MCF 10A (cell line): Measurements from ENCODE around the gene GNAI3. TPM values are rescaled to one million over a fixed set of nuclear protein-coding genes. Genes with fewer than 3 reads are reported as not detected.

ENCODE experiments used
- BruUV-seq: library from RNA; stranded (reverse); fragments of 400-500 nt; replicated peaks from 2 replicates; lab custom pipeline; 2021; lab: Mats Ljungman, UMichigan
- CTCF ChIA-PET: fragments of 300-600 bp; sonication (Branson Sonifier 250); formaldehyde crosslinking; extraction: SDS; loops from one replicate; lab custom pipeline; 2021; ENCODE audit warnings: antibody characterized with exemption, inconsistent platforms; lab: Yijun Ruan, JAX
- POLR2A ChIA-PET: fragments of 300-600, 350-650 bp; sonication (Branson Sonifier 250); formaldehyde crosslinking; extraction: SDS; loops from one replicate; lab custom pipeline; 2020; ENCODE audit warnings: antibody characterized with exemption, inconsistent platforms; lab: Yijun Ruan, JAX
- DNase-seq: peaks from one replicate; pipeline ENCODE4 v3.0.0-alpha.2; 2018; ENCODE audit not compliant: unreplicated experiment
- H3K27ac Mint-ChIP-seq: one replicate; pipeline ENCODE4 v1.8.0; 2022; ENCODE audit warnings: mild to moderate bottlenecking, low read depth, mixed read lengths; ENCODE audit not compliant: unreplicated experiment
- H3K27me3 Mint-ChIP-seq: one replicate; pipeline ENCODE4 v1.8.0; 2022; ENCODE audit warnings: mixed read lengths; ENCODE audit not compliant: insufficient read depth, unreplicated experiment
- H3K36me3 Mint-ChIP-seq: one replicate; pipeline ENCODE4 v1.8.0; 2022; ENCODE audit warnings: mild to moderate bottlenecking, moderate library complexity, mixed read lengths; ENCODE audit not compliant: insufficient read depth, unreplicated experiment
- H3K4me1 Mint-ChIP-seq: one replicate; pipeline ENCODE4 v1.8.0; 2022; ENCODE audit warnings: mixed read lengths; ENCODE audit not compliant: insufficient read depth, unreplicated experiment
- H3K4me3 Mint-ChIP-seq: one replicate; pipeline ENCODE4 v1.8.0; 2022; ENCODE audit warnings: mild to moderate bottlenecking, moderate library complexity, mixed read lengths; ENCODE audit not compliant: unreplicated experiment
- H3K9me3 Mint-ChIP-seq: one replicate; pipeline ENCODE4 v1.8.0; 2022; ENCODE audit warnings: mixed read lengths; ENCODE audit not compliant: unreplicated experiment
- intact Hi-C: fragments of 100-400 bp; cut with micrococcal nuclease; formaldehyde crosslinking; loops from 2 replicates; pipeline ENCODE4 v1.14.1; 2022
- total RNA-seq: library from RNA; stranded (reverse); gene quantifications from 2 replicates; pipeline ENCODE4 v1.2.3, GENCODE V29; 2022
- TF ChIP-seq, protein P1 (sequence below): fragments of 200-600 bp; IDR thresholded peaks from one replicate; pipeline ENCODE4 v1.8.0; 2022; ENCODE audit warnings: antibody characterized with exemption, mild to moderate bottlenecking; ENCODE audit not compliant: unreplicated experiment

The GNAI3 gene
- total RNA-seq, 1 experiment from 2014 or later = 8.0 TPM

DNA sequence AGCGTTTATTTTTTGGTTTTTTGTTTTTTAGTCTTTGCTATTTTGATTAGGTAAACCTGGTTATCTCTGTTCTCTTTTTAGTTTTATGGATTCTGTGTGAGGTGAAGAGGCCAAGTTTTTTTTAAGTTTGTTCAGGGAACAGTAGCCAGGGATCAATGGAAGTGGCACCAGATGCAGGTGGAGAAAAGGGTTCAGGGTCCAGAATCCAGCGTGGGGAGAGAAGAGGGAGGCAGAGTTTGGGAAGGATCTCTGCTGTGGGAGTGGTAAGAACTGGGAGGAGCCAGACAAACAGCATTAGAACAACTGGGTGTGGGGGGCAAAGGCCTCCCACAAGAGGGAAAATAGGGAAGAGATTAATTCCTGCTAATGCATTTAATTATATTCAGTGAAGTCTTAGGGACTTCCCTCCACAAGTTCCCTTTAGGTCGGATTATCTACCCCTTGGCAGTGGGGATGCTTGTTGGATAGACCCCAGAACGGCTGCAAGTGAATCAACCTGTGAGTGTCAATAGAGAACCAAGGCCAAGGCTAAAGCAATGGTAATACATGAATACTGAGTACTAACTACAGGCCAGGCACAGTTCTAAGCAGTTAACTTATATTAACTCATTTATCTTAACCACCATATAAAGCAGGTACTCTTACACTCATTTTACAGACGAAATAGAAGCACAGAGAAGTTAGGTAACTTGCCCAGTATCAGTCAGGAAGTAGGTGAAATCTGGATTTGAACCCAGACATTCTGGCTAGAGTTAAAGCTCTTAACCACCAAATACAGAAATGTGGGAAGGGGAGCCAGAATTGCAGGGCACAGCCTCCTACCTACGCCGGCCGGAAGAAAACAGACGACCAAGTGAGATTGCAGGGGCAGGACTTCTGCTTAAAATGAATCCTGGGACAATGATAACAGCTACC, 70.5 kb downstream of the GNAI3 start:
- DNase-seq = no peak
- CTCF ChIA-PET = interaction anchor here (1.1 to 3.8 kb wide), 7 partner anchors 18 to 158 kb away, joined by 3 to 15 read pairs (median 4); partner anchors contain the start of gene CYB561D1
- Mint-ChIP-seq H3K27me3 (no peaks in the 10 kb centered on the region), H3K9me3 (no peaks in the 10 kb centered on the region), H3K27ac (peak overlapping the region; percentile 92), H3K36me3 (no peaks in the 10 kb centered on the region), H3K4me1 (peaks cover 40% of the 10 kb centered on the region), H3K4me3 (peak overlapping the region; percentile 97)
- TF ChIP-seq, protein P1, sequence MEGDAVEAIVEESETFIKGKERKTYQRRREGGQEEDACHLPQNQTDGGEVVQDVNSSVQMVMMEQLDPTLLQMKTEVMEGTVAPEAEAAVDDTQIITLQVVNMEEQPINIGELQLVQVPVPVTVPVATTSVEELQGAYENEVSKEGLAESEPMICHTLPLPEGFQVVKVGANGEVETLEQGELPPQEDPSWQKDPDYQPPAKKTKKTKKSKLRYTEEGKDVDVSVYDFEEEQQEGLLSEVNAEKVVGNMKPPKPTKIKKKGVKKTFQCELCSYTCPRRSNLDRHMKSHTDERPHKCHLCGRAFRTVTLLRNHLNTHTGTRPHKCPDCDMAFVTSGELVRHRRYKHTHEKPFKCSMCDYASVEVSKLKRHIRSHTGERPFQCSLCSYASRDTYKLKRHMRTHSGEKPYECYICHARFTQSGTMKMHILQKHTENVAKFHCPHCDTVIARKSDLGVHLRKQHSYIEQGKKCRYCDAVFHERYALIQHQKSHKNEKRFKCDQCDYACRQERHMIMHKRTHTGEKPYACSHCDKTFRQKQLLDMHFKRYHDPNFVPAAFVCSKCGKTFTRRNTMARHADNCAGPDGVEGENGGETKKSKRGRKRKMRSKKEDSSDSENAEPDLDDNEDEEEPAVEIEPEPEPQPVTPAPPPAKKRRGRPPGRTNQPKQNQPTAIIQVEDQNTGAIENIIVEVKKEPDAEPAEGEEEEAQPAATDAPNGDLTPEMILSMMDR = no peak
- TSS peak; percentile 92 for BruUV-seq
- POLR2A ChIA-PET = interaction anchor here (0.6 to 5.8 kb wide), 10 partner anchors 17 to 405 kb away, joined by 3 to 99 read pairs (median 3); partner anchors contain the start of genes AHCYL1, GNAI3 and SARS1
- intact Hi-C loops = no loop called here

- BruUV-seq = TSS peak; percentile 69
Measured at GRCh38 chr1:109619576-109620400, 71.4 kb downstream of the GNAI3 start, which contains the start of the genes AMPD2 and GNAT2. TSS of gene AMPD2 (plus strand) at chr1:109619837. CDS start at chr1:109621176, 1,339 bp downstream. TSS of gene GNAT2 (minus strand) at chr1:109619616. CDS start at chr1:109612870, 6,746 bp downstream.

GRCh38 chr1:109620401-109620791, 72.0 kb downstream of the GNAI3 start:
- Mint-ChIP-seq H3K9me3 (no peaks in the 10 kb centered on the region), H3K27ac (peak overlapping the region; percentile 92), H3K4me1 (peaks cover 40% of the 10 kb centered on the region), H3K4me3 (peak overlapping the region; percentile 97), H3K27me3 (no peaks in the 10 kb centered on the region), H3K36me3 (no peaks in the 10 kb centered on the region)
- no TSS peak for BruUV-seq
- POLR2A ChIA-PET = interaction anchor here (0.6 to 5.8 kb wide), 8 partner anchors 8 to 386 kb away, joined by 3 to 99 read pairs (median 4); partner anchors contain the start of genes AHCYL1 and GNAI3
- intact Hi-C loops = loop anchor here (2.0 kb wide), 1 partner anchor 72 kb away; the partner anchor contains the start of gene GNAI3
- TF ChIP-seq, protein P1 = no peak
- DNase-seq = peak; percentile 58
- CTCF ChIA-PET = interaction anchor here (0.9 to 11.4 kb wide), 7 partner anchors 9 to 157 kb away, joined by 3 to 96 read pairs (median 4); no protein-coding TSS in a partner anchor

More at GRCh38 chr1:109619576-109620400, 71.4 kb downstream of the GNAI3 start, which contains the start of the genes AMPD2 and GNAT2:
- intact Hi-C loops = loop anchor here (2.0 kb wide), 1 partner anchor 71 kb away; the partner anchor contains the start of gene GNAI3
- H3K4me3 Mint-ChIP-seq = peak within 1 kb of the TSS; percentile 97
- DNase-seq = peak; percentile 79
- no peaks in the 10 kb centered on the region for H3K9me3 Mint-ChIP-seq
- H3K36me3 Mint-ChIP-seq = no peaks in the 10 kb centered on the region
- TF ChIP-seq, protein P1 = no peak
- POLR2A ChIA-PET = interaction anchor here (0.6 to 5.8 kb wide), 14 partner anchors 9 to 406 kb away, joined by 3 to 99 read pairs (median 3); partner anchors contain the start of genes AHCYL1, GNAI3 and SARS1
- H3K27ac Mint-ChIP-seq = peak within 1 kb of the TSS; percentile 92
- CTCF ChIA-PET = interaction anchor here (0.9 to 11.4 kb wide), 10 partner anchors 10 to 157 kb away, joined by 3 to 96 read pairs (median 4); partner anchors contain the start of gene CYB561D1
- no peaks in the 10 kb centered on the region for H3K27me3 Mint-ChIP-seq
- H3K4me1 Mint-ChIP-seq = peaks cover 40% of the 10 kb centered on the region
